HG02970 (cell line): ENCODE data around the gene C1orf52.

Experiments
- ATAC-seq: cut with Tn5 transposase; IDR thresholded peaks from one replicate; pipeline ENCODE4 v1.9.1; 2021; ENCODE audit warnings: mild to moderate bottlenecking, moderate library complexity, moderate number of reproducible peaks; ENCODE audit not compliant: unreplicated experiment, low FRiP score

The C1orf52 gene

GRCh38 chr1:85240643-85241042, 18.8 kb downstream of the C1orf52 start:
- ATAC-seq = no peak

DNA sequence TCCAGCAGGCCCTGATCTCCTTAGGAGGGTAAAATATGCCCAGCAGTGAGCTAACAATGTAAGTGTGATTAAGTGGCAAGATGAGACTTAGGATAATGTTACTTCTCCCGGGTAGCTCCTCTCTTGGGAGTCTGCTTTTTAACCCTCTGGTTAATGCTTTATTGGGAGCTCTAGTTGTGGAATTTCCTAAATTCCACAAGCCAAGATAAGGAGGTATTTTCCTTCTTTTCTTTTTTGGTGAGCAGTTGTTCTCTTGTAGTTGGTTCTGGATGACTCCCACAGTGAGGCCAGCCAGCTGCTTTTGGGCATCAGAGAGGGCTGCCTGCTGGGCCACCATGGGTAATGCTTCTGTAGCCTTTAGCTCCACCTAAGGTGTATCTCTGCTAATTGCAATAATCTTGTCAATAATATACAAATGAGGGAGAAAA, 19.3 kb downstream of the C1orf52 start:
- no peak for ATAC-seq

GRCh38 chr1:85237613-85238012, 21.8 kb downstream of the C1orf52 start:
- no peak for ATAC-seq

DNA sequence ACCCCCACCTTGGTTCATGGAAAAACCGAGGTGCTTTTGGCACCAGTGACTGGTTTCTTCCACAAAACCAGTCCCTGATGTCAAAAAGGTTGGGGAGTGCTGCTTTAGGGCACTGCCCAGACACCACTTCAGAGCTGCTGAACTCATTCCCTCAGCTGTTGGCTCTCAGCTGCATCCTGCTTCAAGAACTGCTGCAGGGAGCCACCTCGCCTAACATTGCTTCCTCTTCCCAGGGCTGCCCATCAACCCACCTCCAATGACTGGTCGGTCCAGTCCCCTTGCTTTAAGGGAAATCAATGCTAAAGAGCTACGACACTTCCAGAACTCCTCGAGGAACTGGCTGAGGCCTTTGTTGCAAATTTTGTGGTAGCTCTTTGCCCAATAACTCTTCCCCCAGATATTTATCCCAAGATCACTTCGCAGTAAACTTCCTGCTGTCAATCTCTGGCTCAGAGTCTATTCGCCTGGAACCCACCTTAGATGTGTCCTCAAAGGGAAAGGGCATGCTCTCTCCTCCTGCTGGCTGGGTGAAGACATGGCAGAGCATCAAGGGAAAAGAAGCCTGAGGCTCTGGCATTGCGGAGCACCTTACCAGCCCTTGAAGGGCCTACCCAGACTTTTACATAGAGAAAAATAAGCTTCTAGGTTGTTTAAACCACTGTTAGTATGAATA, 29.0 kb downstream of the C1orf52 start:
- no peak for ATAC-seq

- no peak for ATAC-seq
Measured at GRCh38 chr1:85229574-85230097, 29.8 kb downstream of the C1orf52 start.

DNA sequence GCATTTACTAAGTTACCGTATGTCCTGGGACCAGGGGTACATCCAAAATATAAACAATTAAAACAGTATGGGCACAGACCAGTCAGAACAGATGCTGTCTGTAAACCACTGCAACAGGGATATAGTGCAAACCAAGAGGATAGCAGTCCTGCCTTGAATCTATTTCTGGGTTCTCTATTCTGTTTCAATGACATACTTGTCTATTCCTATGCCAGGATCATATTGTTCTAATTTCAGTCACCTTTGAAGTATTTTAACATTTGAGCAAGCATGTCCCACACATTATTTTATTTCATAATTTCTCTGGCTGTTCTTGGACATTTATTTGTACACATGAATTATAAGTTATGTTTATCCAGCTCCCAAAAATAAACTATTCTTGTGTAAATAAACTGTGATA, 30.5 kb downstream of the C1orf52 start:
- ATAC-seq = no peak

- ATAC-seq = no peak
Measured at GRCh38 chr1:85225624-85226380, 33.7 kb downstream of the C1orf52 start.

- no peak for ATAC-seq
Measured at GRCh38 chr1:85224734-85225623, 34.5 kb downstream of the C1orf52 start.

DNA sequence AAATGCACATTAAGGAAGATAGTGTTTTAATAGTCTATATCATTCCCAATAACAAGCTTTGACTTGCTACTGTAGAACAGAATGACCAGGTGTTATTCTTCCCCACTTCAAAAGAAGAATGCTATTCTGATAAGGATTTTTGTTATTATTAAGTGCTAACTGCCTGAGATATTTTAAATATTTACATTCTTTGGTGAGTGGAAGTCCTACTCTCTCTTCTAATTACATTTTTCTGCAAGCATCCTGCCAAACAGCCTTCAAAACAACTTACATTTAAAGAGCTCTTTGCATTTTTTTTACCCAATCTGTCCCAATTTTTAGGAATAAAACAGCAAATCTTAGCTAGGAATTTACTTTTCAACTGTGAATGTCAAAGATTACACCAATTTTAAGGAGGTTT, 35.2 kb downstream of the C1orf52 start:
- ATAC-seq = no peak

GRCh38 chr1:85223334-85223733, 36.1 kb downstream of the C1orf52 start:
- no peak for ATAC-seq

GRCh38 chr1:85220756-85221201, 38.7 kb downstream of the C1orf52 start:
- ATAC-seq = no peak

- ATAC-seq = no peak
Measured at GRCh38 chr1:85219853-85220610, 39.4 kb downstream of the C1orf52 start.

DNA sequence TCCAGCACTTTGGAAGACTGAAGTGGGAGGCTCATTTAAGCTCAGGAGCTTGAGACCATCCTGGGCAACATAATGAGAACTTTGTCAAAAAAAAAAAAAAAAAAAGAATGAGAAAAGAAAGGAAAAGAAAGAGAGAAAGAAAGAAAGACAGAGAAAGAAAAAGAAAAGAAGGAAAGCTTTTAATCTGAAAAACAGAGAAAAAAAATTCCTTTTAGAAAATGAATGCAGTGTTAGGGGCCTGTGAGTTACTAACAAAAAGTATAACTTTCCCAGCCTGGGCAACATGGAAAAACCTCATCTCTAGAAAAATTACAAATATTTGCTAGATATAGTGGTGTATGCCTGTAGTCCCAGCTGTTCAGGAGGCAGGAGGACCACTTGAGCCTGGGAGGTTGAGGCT, 42.8 kb downstream of the C1orf52 start:
- ATAC-seq = no peak

GRCh38 chr1:85214654-85215053, 44.8 kb downstream of the C1orf52 start:
- no peak for ATAC-seq

GRCh38 chr1:85208488-85208887, 51.0 kb downstream of the C1orf52 start:
- no peak for ATAC-seq

GRCh38 chr1:85203573-85204171, 55.8 kb downstream of the C1orf52 start:
- ATAC-seq = no peak

DNA sequence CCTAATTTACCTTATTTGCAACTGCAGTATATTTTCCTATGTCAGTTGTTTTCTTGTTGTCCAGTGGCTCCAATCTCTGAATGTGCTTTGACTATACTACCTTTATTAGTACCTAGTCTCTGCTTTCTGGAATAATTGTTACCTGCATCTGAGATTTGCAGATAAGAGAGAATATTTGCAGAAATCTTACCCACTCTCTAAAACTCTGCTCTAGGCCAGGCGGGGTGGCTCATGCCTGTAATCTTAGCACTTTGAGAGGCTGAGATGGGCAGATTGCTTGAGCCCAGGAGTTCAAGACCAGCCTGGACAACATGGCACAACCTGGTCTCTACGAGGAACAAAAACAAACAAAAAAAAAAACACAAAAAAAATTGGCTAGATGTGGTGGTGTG, 56.6 kb downstream of the C1orf52 start:
- no peak for ATAC-seq

DNA sequence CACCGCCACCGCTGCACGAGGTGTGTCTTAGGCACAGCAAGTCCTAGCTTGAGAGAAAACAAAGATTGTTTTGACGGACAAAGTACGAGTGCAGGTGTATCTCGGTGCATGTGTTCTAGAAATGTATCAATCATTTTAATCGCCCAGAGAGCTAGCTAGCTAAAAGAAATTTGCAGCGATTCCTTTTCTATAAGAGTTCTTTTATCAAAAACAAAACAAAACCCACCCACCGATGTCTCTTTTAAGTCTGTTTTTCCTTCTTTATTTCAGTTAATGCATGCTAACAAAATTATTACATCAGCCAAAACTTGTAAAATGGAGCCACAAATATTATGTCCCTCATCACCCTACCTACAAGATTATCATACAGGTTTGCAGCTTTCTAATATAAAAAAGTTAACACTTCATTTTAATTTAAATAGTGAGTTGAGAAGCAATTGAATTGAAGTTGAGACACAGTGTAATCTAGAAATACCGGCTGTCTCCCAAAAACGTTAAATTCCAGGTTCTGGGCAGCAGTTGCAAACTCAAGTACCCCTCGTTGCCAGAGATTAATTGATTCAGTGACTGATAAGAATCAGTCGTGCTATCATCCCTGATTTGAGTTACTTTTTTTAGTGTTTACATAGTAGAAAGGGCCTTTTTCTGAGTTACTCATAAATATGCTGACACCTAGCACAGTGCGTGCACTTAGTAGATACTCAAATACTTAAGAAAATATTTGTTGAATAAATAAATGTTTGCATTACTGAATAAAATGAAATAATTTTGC, 57.2 kb downstream of the C1orf52 start:
- no peak for ATAC-seq
